Measurements from ENCODE around the gene USP17L28.
"Not testable (repeated sequence)": the region's sequence is repeated elsewhere in the genome, so short reads cannot be mapped to it uniquely, and the experiment has no call there.

GRCh38 chr4:9334358-9334757 is 14.3 kb upstream of the USP17L28 start, which contains the start of gene USP17L26:
- not testable (repeated sequence) for TF ChIP-seq POLR2A (IDR thresholded peaks at IDR 0.05; ENCODE audit: low read depth, low read length); TAF1 (IDR thresholded peaks at IDR 0.05; ENCODE audit: borderline replicate concordance, low read depth, low read length)
